RKO (cell line): ENCODE measurements around the gene TACR2.

Experiments
- DNase-seq: peaks from one replicate; pipeline ENCODE4 v3.0.0-alpha.2; 2016; ENCODE audit warnings: low spot score

The TACR2 gene

GRCh38 chr10:69402386-69402785, 14.3 kb downstream of the TACR2 start:
- no peak for DNase-seq

DNA sequence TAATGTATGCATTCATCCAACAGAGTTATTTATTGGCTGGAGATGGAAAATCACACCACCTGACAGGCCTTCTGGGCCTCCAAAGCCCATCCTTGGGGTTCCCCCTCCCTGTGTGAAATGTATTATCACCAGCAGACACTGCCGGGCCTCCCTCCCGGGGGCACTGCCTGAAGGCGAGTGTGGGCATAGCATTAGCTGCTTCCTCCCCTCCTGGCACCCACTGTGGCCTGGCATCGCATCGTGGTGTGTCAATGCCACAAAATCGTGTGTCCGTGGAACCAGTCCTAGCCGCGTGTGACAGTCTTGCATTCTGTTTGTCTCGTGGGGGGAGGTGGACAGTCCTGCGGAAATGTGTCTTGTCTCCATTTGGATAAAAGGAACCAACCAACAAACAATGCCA, 15.3 kb downstream of the TACR2 start:
- no peak for DNase-seq

GRCh38 chr10:69400936-69401335, 15.8 kb downstream of the TACR2 start:
- no peak for DNase-seq

GRCh38 chr10:69398466-69398865, 18.3 kb downstream of the TACR2 start:
- no peak for DNase-seq

DNA sequence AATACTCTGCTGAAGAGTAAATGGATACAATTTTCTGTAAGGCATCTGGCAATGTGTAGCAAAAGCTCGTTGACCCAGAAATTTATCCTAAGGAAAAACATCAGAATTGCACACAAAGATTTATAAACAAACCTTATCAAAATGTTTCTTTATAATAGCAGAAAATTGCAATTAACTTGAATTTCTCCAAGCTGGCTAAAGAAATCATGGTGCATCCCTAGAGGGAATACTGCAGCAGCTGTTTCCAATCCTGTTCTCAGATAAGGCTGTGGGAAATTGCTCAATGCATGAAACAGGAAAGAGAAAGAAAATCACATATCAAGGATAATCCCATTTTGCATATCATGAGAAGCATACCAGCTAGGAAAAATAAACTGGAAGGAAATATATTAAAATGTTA, 18.7 kb downstream of the TACR2 start:
- DNase-seq: no peak

GRCh38 chr10:69394020-69394419, 22.7 kb downstream of the TACR2 start:
- DNase-seq: no peak

DNA sequence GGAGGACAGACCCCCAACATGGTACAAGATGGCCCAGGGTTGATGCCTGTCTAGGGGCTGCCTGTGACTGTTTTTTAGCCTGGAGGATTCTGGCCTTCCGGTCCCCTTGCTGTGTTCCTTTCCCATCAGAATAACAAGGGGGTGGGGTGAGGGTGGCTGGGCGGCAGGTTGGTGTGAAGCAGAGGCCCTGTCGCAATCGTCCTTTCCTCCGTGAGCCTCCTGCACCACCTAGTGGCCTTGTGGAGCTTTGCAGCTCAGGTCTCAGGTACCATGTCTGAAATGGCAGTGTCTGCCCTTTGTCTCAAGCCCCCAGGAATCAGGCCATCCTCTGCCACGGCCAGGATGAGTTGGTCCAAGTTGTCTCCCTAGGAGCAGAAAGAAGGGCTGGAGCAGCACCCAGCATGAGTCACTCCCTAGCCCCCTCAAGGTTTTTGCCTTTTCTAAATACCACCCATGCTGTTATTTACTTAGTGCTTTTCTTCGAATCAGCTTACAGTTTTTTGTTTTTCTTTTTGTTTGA, 24.2 kb downstream of the TACR2 start:
- peak; percentile 79 for DNase-seq

GRCh38 chr10:69391158-69391557, 25.6 kb downstream of the TACR2 start:
- no peak for DNase-seq

GRCh38 chr10:69389827-69390490, 26.8 kb downstream of the TACR2 start:
- DNase-seq: no peak

GRCh38 chr10:69388488-69388887, 28.2 kb downstream of the TACR2 start:
- no peak for DNase-seq

DNA sequence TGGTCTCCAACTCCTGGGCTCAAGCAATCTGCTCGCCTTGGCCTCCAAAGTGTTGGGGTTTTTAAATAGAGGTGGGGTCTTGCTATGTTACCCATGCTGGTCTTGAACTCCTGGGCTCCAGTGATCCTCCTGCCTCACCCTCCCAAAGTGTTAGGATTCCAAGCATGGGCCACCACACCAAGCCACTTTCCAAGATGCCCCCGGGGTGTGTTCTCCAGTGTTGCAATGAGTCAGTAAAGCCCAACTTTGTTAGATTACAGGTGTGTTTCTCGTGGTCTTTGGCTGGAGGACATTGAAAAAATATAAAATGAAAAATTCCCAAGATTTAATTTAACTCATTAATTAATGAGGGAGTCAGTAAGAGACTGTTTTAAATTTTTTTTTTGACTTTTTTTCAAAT, 29.2 kb downstream of the TACR2 start:
- DNase-seq: no peak

DNA sequence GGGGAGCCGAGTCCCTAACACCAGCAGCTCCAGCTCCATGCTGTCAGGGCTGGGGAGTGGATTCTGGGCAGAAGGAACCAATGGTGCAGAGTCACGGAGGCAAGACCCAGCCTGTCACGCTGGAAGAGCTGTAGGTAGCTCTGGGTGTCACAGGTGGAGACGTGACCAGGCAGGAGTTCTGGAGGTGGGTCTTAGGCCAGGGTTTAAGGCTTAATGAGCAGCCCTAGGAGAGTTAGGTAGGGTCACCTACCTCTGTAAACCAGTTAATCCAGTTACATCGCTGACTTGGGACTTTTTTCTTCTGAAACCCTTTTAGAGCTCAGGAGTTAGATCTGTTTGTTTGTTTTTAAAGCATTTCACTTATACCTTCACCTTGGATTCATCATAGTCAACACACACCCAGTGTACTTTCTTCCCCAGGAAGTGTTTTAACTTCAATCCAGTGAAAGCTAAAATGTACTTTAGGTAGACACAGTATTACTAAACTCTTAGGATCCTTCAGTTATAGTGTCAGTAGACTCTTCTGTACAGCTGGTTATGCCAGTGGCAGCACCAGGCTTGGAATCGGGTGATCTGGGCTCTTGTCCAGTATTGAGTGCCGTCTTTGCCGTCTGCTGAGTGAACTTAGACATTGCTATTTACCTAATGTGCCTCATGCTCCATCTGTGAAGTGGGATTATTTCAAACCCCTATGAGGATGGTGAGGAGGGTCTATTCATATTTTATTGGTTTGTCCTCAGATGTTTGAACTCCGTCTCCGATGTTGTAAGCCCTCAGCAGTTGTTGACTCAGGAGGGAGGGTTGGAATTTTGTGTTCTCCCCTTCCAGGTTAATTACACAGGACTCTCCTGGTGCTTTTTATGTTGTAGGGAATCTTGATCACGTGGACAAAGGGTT, 31.0 kb downstream of the TACR2 start:
- DNase-seq: no peak

- no peak for DNase-seq
Measured at GRCh38 chr10:69384320-69384719, 32.4 kb downstream of the TACR2 start.

- DNase-seq: no peak
Measured at GRCh38 chr10:69383558-69383957, 33.2 kb downstream of the TACR2 start.

DNA sequence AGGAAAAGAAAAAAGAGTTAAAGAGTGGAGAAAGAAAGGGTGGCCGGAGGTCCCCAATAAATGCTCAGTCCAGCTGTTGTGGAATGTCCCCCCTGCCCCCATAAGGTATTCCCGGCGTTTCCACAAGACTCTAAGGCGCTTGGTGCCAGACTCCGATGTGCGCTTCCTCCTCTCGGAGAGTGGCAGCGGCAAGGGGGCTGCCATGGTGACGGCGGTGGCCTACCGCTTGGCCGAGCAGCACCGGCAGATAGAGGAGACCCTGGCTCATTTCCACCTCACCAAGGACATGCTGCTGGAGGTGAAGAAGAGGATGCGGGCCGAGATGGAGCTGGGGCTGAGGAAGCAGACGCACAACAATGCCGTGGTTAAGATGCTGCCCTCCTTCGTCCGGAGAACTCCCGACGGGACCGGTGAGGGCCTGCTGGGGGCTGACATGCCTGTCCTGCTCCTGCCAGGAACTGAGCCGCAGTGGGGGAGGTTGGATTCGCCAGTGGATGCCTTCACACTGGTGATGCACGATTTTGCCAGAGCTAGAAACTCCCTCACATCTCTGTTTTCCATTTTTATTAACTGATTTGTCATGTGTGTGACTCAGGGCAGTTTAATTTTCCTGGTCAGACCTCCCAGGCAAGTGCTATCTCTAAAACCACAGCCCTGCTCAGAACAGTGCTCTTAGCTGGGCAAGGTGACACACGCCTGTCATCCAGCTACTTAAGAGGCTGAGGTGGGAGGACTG, 34.2 kb downstream of the TACR2 start:
- DNase-seq: peak; percentile 42

DNA sequence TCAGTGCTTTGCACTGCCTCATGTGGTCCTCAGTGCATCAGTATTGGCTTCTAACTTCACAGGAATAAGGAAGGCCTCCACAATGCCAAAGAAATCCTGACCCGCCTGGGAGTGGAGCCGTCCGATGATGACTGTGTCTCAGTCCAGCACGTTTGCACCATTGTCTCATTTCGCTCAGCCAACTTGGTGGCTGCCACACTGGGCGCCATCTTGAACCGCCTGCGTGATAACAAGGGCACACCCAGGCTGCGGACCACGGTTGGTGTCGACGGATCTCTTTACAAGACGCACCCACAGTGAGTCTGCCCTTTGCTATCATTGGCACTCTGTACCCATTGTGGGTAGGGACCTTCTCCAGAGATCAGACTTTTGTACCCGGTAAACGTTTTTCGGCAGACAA, 36.9 kb downstream of the TACR2 start:
- no peak for DNase-seq

- DNase-seq: no peak
Measured at GRCh38 chr10:69377933-69378332, 38.8 kb downstream of the TACR2 start.

DNA sequence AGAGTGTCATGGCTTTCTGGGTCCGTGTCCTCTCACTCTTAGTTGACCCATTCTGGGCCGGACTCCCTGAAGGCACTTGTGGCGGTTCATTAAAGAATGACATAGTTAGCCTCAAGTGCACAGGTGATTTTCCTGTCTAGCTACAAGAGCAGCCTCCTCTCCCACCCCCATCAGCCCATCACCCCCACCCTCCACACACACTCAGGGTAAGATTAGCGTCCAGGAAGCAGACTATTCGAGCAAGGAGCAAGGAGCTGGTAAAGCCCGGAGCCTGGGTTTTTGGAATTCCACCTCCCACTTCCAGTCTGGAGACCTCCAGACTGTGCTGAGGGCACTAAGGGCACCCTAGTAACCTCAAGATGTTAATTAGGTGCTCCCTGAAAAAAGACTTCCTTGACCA, 39.5 kb downstream of the TACR2 start:
- DNase-seq: no peak

- DNase-seq: no peak
Measured at GRCh38 chr10:69376662-69377061, 40.1 kb downstream of the TACR2 start.

GRCh38 chr10:69375307-69376151, 41.2 kb downstream of the TACR2 start:
- no peak for DNase-seq

DNA sequence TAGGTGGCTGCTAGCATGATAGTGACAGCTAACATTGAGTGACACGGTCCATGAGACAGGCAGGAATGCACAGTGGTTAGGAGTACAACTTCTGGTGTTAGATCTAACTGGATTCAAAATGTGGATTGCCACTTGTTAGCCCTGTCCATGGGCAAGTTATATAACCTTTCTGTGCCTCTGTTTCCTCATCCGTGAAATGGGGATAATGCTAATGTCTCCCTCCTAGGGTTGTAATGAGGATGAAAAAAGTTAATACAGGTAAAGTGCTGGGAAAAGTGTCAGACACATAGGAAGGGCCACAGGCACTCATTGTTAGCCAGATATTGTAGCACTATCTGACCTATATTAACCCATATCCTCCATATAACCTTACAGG, 41.8 kb downstream of the TACR2 start:
- DNase-seq: no peak

- no peak for DNase-seq
Measured at GRCh38 chr10:69374242-69374641, 42.5 kb downstream of the TACR2 start.
